GM18498 (cell line): Measurements from ENCODE around the gene GPSM1.
"Not testable (repeated sequence)": the region's sequence is repeated elsewhere in the genome, so short reads cannot be mapped to it uniquely, and the experiment has no call there.

Source experiments
- ATAC-seq: cut with Tn5 transposase; IDR thresholded peaks from one replicate; pipeline ENCODE4 v1.9.1; 2021; ENCODE audit warnings: mild to moderate bottlenecking, moderate library complexity; ENCODE audit not compliant: unreplicated experiment

The GPSM1 gene

DNA sequence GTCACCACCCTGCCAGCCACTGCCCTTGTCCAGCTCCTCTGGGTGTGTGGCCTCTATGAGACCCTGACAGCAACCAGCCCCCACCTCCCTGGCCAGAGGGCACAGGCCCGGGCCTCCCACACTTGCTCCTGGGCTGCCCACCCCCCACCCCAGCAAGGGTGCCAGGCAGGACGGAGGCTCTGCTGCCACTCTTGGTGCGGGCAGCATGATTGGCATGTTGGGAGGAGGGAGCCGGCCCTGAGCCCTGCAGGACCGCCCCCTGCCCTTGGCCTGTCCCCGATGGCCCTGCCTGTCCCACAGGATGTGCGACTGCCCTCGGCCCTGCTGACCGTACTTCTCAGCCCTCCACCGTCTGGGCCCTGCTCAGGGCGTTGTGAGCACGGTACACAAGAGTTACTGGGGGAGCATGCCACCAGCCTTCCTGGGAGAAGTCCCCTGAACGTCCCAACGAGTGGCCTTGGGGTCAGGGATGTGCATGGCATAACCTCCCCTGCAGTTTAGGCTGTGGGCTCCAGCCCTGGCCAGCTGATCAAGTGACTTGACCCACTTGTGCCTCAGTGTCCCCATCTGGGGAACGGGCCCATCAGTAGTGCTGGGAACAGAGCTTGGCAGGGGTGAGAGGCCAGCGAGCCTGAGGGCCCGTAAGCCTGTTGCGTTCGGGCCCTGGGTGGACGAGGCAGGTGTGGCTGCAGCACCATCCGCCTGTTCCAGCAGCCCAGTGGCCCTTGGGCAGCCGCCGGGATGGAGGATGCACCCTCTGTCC, 16.0 kb downstream of the GPSM1 start:
- ATAC-seq = no peak

DNA sequence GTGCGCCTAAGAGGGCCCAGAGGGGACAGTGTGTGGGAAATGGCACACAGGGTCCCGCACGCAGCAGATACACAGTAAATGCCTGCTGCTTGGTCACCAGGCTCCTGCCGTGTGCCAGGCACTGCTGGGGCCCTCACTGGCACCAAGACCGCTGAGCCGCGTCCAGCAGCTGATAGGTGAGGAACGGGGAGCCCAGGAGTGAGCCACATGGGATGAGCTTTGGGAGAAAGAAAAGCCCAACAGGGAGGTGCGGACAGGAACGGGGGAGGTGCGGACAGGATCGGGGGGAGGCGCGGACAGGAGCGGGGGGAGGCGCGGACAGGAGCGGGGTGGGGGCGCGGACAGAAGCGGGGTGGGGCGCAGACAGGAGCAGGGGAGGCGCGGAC, 16.5 kb downstream of the GPSM1 start:
- no peak for ATAC-seq

DNA sequence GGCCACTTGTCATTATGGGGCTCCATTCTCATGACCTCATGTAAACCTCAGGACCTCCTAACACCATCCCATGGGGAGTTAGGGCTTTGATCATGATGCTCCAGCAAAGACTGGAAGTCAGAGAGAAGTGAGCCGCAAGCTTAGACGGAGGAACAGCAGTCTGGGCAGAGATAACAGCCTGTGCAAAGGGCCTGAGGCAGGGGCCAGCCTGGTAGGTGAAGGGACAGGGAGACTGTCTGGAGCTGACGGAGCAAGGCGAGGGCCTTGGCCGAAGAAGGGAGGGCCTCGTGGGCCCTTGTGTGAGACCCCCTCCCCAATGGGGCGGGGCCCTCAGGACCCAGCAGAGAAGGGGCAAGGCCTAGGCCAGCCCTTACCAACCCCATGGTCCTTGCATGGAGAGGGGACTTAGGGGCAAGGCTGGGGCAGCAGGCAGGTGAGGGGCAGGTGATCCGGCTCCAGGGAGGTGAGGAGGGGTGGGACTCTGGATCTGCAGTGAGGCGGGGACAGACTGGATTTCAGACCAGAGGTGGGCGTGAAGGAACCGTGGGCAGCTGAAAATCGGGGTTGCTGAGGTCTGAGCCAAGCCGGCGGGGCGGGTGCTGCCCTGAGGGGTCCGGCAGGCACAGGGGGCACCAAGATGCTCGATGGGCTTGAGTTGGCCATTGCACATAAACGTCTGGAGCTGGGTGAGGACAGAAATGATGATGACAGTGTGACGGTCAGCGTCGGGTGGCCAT, 17.4 kb downstream of the GPSM1 start:
- ATAC-seq = no peak

DNA sequence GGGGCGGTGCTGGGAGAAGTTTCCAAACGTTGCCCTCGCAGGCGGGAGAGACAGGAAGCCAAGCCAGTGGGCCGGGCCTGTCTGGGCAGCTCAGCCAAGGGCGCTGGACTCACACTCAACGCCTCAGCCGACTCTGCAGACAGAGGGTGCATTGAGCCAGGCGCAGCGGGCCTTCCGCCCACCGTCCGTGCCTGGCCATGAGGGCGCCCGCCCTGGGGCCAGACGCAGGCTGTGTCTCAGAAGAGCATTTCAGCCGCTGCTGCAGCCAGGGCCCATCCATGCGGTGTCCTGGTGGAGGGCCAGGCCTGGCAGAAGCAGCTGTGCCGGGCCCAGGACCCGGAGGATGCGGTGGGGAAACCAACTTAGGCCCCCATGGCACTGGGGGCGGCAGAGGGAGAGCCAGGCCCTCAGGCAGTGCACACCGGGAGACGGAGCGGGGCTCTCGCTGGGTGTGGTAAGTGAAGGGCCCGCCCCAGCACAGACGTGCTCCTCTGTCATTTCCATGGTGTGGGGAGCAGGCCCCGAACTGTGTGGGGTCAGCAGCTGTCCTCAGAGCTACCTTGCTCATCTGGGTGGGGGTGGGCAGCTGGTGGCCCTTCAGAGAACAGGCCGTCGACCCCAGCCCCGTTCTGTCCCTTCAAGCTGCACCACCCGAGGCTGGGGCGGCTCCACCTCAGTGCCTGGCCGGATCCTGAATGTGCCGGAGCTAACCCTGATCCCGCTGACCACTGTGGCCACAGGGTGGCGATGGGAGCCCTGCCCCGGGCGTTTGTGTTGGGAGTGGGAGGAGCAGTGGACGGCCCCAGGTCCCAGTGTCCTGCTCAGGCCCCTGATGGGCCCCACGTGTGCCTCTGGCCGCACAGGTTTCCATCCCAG, 18.2 kb downstream of the GPSM1 start:
- ATAC-seq = no peak

DNA sequence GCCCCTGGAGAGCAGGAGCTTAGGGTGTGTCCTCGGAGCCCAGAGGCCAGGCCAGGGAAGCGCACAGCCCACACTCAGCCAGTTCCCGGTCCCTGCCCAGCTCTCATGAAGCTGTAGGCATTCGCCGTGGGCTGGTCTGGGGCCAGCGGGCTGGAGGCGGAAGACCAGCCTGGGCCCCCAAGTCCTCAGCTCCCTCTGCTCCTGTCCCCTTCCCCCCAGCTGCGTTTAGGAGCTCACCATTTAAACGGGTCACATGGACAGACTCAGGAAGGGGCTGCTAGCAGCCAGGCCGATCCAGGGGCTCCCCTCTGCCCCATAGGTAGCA, 18.8 kb downstream of the GPSM1 start:
- no peak for ATAC-seq

DNA sequence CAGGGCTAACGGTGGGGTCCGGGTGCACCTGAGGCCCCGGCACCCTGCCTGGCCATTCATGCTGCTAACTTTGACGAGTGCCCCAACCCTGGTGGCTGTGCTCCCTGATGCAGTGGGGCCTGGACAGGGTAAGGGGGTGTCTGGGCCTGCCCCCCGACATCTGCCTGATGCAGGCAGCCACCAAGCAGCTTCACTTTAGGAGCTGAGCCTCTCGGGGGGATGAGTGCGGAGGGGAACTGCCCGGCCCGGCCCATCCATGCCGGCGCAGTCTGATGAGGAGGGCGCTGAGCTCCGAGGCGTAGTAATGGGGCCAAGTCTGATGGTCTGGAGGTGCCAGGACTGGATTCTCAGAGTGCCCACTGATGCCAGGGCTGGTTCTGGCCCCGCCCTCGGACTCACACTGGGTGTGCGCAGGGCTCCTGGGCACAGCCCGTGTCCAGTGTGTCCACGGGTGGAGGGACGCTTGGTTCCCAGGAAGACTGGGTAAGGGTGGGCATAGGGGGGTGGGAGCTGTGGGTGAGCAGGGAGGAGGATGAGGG, 19.7 kb downstream of the GPSM1 start:
- ATAC-seq = no peak

DNA sequence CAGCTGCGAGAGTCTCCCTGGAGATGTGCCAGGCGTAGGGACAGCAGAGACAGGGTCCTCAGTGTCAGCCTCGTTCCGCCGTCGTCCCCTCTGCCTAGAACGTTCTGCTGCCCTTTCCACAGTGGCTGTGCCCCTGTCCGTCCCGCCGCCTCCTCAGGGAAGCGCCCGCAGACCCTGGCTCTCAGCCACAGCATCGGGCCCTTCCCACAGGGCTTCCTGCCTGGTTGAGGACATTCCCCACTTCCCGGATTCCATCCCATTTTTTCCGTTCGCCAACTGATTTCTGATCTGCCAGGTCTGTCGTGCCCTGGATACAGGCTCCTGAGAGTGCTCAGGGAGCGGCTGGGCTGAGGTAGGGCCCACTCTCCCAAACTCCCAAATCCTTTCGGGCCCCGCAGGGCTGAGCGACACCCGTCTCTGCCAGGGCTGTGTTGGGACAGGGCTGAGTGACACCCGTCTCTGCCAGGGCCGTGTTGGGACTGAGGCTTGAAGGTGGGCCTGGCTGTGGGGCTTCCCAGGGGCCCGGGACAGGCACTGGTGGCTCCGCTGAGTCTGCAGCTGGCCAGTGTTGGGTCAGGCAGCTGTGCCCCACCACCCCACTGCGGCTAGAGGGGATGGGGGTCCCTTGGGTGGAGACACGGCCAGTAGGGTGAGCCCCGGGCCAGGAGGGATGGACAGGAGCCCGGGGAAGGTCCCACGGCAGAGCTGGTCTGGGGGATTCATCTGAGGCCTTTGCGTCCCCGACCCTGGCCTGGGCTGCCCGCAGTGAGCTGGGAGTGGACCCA, 20.3 kb downstream of the GPSM1 start:
- no peak for ATAC-seq

DNA sequence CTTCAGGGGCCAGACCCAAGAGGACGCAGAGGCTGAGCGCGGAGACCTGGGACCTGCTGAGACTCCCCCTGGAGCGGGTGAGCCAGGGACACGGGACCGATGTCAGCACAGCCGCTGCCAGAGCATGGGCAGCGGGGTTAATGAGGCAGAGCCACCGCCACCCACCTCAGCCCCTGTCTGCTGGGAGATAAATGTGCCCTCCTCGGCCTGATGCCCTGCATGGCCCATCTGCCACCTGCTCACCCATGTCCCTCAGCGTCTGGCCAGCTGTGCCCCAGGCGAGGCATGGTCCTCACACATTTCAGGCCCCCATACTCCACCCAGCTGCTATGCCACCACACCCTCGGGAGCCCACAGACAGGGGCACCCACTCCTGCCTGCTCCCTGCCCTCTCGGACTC, 21.4 kb downstream of the GPSM1 start:
- ATAC-seq = no peak

DNA sequence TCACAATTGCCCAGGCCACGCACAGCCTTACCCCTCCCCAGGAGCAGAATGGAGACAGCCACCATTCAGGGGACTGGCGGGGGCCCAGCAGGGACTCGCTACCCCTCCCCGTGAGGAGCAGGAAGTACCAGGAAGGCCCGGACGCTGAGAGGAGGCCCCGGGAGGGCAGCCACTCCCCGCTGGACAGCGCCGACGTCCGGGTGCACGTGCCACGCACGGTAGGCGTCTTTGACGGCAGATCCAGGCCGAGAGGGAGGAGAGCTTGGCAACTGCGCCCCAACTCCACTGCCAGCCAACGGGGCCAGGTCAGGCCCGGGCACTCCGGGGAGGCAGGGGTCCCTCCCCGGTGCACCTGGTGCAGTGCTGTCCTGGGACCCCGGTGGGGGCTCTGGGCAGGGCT, 22.2 kb downstream of the GPSM1 start:
- ATAC-seq = no peak

DNA sequence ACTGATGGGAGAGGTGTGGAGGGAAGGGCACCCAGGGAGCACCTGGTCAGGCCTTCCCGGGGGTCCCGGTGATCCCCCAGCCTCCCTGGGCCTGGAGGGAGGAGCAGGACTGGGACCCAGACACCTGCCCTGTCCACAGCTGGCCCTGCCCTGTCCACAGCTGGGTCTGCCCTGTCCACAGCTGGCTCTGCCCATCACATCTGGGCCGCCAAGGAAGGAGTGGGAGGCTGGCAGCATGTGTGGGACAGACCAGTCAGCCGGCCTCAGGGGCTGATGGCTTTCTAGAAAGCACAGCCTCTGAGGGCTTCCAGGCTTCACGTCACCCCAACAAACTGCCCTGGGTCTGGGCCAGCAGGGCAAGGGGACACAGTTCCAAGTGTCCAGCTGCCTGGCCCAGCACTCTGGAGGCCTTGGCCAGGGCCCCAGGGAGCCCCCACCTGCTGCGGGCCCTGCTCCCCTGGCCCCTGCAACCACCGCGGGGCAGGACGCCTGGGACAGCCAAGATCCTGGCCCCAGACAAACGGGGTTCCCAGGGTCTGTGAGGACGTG, 24.0 kb downstream of the GPSM1 start:
- ATAC-seq = no peak

DNA sequence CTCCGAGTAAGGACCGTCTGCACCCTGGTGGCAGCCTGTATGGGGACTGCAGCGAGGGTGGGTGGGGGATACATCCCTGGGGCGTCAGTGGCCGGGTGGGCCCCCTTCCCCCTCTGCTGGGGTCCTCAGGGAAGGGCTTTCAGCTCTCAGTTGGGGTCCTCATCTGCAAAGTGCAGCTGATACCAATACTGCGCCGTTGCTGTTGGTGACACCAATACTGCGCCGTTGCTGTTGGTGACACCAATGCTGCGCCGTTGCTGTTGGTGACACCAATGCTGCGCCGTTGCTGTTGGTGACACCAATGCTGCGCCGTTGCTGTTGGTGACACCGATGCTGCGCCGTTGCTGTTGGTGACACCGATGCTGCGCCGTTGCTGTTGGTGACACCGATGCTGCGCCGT, 24.5 kb downstream of the GPSM1 start:
- ATAC-seq = not testable (repeated sequence)

DNA sequence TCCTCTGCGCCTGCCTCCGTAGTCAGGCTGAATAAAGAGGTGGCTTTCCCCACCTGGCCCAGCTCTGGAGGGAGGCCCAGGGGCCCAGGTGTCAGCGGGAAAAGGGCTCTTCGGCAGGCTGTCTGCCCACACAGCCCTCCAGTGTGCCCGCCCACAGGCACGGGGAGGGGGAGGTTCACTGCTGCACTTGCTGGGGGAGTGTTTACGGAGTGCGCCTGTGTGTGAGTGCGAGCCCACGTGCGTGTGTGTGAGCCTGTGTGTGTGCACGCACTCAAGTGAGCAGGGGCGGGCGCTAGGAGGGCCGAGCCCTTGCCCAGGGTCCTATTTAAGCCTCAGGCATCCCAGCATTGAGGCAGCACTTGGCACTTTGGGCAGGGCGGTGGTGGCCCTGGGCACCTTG, 25.3 kb downstream of the GPSM1 start:
- ATAC-seq = no peak

DNA sequence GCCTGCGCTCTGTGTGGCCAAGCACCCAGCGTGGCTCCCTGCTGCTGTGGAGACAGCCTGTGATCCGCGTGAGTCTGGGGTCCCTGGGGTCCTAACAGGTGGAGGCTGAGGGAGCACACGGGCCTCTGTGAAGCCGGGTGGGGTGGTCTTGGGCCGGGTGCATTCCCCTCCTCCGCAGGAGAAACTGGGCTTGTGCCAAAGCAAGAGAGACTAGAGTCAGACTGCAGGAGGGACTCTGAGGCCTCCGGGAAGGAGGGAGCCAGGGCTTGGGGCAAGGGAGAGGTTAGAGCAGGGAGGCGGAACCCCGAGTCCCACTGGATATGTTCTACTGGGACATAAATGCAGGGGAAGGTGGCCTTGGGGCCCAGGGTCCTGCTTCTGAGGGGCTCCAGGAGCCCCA, 25.7 kb downstream of the GPSM1 start:
- no peak for ATAC-seq

DNA sequence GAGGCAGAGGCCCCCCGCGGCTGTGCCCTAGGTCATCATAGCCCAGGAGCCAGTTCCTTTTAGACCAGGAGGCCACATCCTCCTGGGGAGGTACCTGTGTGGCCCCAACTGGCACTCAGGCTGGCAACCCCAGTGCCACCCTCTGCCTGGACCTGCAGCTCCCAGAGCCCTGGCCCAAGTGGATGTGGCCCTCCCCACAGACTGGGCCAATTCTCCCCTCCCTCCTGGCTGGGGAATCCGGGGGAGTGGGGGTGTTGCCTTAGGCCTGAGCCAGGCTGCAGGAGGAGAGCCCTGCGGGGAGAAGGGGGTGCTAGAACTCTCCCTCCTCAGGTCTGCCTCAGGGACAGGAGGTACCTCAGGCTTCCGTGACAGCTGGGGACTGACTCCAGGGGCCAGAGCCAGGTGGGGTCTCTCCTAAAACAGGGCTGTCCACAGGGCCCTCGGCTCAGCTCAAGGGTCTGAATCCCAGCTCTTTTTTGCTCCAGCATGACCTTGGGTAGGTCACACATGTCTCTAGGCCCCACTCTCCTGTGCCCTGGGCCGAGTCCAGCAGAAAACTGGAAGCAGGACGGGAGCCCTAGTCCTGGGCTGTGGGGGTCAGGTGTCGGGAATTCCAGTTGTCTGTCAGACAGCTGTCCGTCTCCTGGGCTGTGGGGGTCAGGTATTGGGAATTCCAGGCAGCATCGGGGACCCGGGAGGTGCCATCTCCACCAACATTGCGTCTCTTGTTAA, 26.6 kb downstream of the GPSM1 start:
- ATAC-seq = no peak

DNA sequence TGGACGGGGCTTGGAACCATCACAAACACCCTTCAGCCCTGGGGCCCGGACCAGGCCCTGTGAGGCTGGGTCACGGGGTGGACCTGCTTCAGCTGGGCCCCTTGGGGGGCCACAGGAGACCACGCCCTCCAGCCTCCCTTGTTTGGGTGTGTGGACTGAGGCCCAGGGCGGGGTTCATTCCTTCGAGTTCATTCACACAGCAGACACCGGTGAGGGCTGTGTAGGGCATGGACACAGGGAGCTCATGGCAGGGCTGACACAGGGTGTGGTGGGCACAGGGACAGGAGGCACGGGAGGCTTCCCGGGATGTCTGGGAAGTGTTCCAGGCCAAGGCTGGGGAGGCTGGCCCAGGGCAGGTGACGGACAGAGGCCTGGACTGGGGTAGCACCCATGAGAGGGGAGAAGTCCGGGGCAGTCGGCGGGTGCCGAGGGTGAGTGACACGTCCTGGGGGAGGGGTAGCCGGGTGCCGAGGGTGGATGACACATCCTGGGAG, 27.3 kb downstream of the GPSM1 start:
- no peak for ATAC-seq

DNA sequence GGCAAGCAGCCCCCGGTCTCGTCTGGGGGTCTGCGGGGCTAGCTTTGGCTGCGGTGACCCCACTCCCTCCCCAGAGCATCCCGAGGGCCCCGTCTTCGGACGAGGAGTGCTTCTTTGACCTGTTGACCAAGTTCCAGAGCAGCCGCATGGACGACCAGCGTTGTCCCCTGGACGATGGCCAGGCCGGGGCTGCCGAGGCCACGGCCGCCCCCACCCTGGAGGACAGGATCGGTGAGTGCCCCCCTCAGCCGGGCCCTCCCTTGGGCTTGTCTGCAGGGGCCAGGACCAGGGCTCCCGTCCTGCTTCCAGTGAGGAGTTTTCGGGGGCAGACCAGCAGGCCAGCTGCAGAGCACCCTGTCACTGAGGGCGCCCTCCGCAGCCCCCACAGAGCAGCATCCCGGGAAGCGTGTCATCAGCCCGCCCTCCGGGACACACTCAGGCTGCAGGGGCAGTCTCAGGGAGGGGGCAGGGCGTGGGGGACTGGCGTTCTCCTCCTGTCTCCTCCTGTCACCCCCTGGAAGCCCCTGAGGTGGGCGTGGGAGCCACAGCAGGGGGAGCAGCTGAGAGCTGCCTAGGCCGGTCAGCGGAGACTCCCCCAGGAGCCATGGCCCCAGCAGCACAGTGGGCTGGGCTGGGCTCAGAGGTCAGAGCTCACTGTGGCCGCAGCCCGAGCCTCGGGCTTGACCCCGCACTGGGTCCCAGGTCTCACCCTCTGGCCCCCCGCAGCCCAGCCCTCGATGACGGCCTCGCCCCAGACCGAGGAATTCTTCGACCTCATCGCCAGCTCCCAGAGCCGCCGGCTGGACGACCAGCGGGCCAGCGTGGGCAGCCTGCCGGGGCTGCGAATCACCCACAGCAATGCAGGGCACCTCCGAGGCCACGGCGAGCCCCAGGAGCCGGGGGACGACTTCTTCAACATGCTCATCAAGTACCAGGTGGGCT, 28.5 kb downstream of the GPSM1 start:
- no peak for ATAC-seq

DNA sequence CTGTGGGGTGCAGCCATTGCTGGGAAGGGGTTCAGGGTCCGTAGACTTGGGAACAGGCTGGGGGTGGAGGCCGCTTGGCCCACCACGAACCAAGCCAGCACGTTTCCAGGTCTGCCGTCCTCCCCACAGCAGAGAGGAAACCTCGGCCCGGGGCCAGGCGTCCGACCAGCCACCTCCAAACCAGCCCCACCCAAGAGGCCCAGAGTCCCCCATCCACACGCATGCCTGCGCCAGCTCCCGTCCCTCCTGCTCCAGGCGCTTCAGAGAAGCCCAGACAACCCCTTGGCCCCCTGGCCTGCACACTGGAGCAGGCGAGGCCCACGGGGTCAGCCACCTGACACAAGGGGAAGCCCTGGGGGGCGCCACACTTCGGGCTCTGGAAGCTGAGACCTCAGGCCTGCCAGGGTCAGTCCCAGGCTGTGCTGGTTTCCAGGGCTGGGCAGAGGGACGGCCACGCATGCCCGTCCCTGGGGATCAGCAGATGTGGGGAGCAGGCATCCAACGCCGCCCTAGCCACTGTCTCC, 29.9 kb downstream of the GPSM1 start:
- ATAC-seq = no peak

DNA sequence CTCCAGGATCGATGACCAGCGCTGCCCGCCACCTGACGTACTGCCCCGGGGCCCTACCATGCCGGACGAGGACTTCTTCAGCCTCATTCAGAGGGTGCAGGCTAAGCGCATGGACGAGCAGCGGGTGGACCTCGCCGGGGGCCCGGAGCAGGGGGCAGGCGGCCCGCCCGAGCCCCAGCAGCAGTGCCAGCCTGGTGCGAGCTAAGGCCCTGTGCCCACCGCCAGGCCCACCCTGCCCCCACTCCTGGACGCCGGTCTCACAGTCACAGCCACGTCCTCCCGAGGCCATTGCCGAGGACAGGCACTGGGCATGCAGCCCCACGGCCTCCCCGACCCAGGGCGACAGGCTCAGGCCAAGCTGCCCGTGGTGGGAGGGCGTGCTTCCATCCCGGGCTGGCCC, 30.7 kb downstream of the GPSM1 start:
- ATAC-seq = no peak
